Measurements from ENCODE around the gene RTL10.

The RTL10 gene

GRCh38 chr22:19893363-19893762 lies 38.7 kb upstream of the RTL10 start:
- TF ChIP-seq TCF12 (IDR thresholded peaks at IDR 0.05; ENCODE audit: low read depth) (no peak), RAD21 (IDR thresholded peaks at IDR 0.05; ENCODE audit: low read depth) (no peak), REST (IDR thresholded peaks at IDR 0.05; ENCODE audit: low read depth) (no peak), CEBPB (IDR thresholded peaks at IDR 0.05) (no peak), EP300 (IDR thresholded peaks at IDR 0.05; ENCODE audit: borderline replicate concordance) (no peak), YY1 (IDR thresholded peaks at IDR 0.05; ENCODE audit: low read depth) (no peak), MAX (IDR thresholded peaks at IDR 0.05) (no peak), ZBTB7A (IDR thresholded peaks at IDR 0.05; ENCODE audit: low read depth) (no peak), CREB1 (IDR thresholded peaks at IDR 0.05; ENCODE audit: low read depth) (no peak), EGR1 (IDR thresholded peaks at IDR 0.05) (no peak), TAF1 (IDR thresholded peaks at IDR 0.05; ENCODE audit: low read depth) (no peak), FOXM1 (IDR thresholded peaks at IDR 0.05; ENCODE audit: borderline replicate concordance, low read depth) (no peak), TEAD4 (IDR thresholded peaks at IDR 0.05) (no peak)

GRCh38 chr22:19892925-19893324 lies 38.3 kb upstream of the RTL10 start:
- TF ChIP-seq YY1 (IDR thresholded peaks at IDR 0.05; ENCODE audit: low read depth), result no peak
- no peak for TF ChIP-seq TAF1 (IDR thresholded peaks at IDR 0.05; ENCODE audit: low read depth)
- TF ChIP-seq TCF12 (IDR thresholded peaks at IDR 0.05; ENCODE audit: low read depth), result no peak
- no peak for TF ChIP-seq NFIC (IDR thresholded peaks at IDR 0.05)
- no peak for TF ChIP-seq REST (IDR thresholded peaks at IDR 0.05; ENCODE audit: low read depth)
- TF ChIP-seq USF1 (IDR thresholded peaks at IDR 0.05), result no peak
- TF ChIP-seq ZBTB7A (IDR thresholded peaks at IDR 0.05; ENCODE audit: low read depth), result no peak
- TF ChIP-seq CREB1 (IDR thresholded peaks at IDR 0.05; ENCODE audit: low read depth), result no peak
- no peak for TF ChIP-seq EP300 (IDR thresholded peaks at IDR 0.05; ENCODE audit: borderline replicate concordance)
- TF ChIP-seq EGR1 (IDR thresholded peaks at IDR 0.05), result no peak

GRCh38 chr22:19892257-19892879 lies 37.7 kb upstream of the RTL10 start:
- TF ChIP-seq NFIC (IDR thresholded peaks at IDR 0.05), result no peak
- no peak for TF ChIP-seq EP300 (IDR thresholded peaks at IDR 0.05; ENCODE audit: borderline replicate concordance)
- TF ChIP-seq EGR1 (IDR thresholded peaks at IDR 0.05), result no peak
- TF ChIP-seq TEAD4 (IDR thresholded peaks at IDR 0.05), result no peak
- TF ChIP-seq YY1 (IDR thresholded peaks at IDR 0.05; ENCODE audit: low read depth), result no peak
- TF ChIP-seq RAD21 (IDR thresholded peaks at IDR 0.05; ENCODE audit: low read depth), result no peak
- TF ChIP-seq USF1 (IDR thresholded peaks at IDR 0.05), result no peak
- no peak for TF ChIP-seq TCF12 (IDR thresholded peaks at IDR 0.05; ENCODE audit: low read depth)
- no peak for TF ChIP-seq ZBTB7A (IDR thresholded peaks at IDR 0.05; ENCODE audit: low read depth)
- no peak for TF ChIP-seq REST (IDR thresholded peaks at IDR 0.05; ENCODE audit: low read depth)
- TF ChIP-seq TAF1 (IDR thresholded peaks at IDR 0.05; ENCODE audit: low read depth), result no peak
- no peak for TF ChIP-seq CEBPB (IDR thresholded peaks at IDR 0.05)
- no peak for TF ChIP-seq CREB1 (IDR thresholded peaks at IDR 0.05; ENCODE audit: low read depth)
- no peak for TF ChIP-seq FOXM1 (IDR thresholded peaks at IDR 0.05; ENCODE audit: borderline replicate concordance, low read depth)
- TF ChIP-seq MAX (IDR thresholded peaks at IDR 0.05), result no peak

All from Ishikawa (cell line).